HG02642 (cell line): ENCODE results near the gene PRRC1.

Experiments used
- ATAC-seq: cut with Tn5 transposase; IDR thresholded peaks from one replicate; pipeline ENCODE4 v1.9.1; 2021; ENCODE audit warnings: mild to moderate bottlenecking; ENCODE audit not compliant: unreplicated experiment, poor library complexity

Gene PRRC1

DNA sequence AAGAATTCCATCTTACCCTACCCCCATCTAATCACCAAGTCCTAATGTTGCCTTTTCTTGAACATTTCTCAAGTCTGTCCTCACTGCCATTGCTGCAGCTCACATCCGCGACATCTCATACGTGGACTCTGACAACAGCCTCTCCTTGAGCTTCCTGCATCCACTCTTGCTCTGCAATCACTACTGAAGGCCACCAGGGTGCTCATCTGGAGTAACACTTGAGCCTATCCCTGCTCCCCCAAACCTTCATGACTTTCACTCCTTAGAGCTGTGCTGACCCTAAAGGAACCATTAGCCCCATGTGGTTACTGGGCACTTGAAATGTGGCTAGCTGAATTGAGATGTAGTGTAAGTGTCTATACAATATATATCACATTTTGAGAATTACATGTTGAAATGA, 85.0 kb downstream of the PRRC1 start:
- no peak for ATAC-seq

DNA sequence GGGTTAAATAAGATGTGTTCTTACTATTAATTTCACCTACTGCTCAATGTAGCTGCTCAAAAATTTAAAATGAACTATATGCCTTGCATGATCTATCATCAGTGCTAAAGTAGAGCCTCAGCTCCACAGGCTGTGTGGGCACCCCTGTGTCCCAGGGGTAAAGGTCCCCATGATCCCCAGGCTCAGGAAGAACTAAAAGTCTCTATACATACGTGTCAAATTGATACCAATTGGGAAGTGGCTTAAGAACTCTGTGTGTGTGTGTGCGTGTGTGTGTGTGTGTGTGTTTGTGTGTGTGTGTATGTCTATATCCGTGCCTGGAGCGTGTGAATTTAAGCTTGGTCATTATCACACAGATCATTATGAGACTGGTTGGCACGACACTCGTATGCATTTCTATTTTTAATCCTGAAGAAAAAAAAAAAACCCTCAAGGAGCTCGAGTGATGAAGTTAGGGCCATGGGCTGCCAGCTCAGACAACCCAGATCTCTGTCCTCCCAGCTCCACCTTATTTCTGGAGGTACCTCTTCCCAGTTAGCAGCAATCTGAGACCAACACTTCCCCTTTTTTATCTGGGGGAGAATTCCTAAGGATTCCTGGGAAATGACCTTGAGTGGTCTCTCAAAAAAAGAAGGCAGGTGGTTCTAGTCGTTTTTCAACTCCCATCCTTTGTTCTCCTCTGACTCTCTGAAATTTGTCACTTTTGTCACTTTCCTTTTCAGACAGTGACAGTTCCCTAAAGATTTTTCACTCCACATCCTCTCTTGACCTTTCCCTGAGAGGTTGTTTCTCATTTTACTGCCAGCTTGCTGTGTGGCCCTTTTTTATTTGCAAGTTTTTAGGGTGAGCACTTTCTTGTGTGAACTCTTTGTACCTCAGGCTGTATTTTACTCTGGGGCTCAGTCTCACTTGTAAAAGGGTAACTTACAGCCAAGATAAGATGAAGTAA, 85.7 kb downstream of the PRRC1 start:
- ATAC-seq = no peak
